HG03378 (cell line): Measurements from ENCODE around the gene CLIP2.
"Not testable (repeated sequence)": the region's sequence is repeated elsewhere in the genome, so short reads cannot be mapped to it uniquely, and the experiment has no call there.

ENCODE experiments used
- ATAC-seq: cut with Tn5 transposase; IDR thresholded peaks from one replicate; pipeline ENCODE4 v1.9.1; 2021; ENCODE audit warnings: mild to moderate bottlenecking, moderate library complexity; ENCODE audit not compliant: unreplicated experiment

Gene CLIP2

GRCh38 chr7:74364061-74364460 is 74.9 kb downstream of the CLIP2 start:
- ATAC-seq, result no peak

- no peak for ATAC-seq
Measured at GRCh38 chr7:74365322-74366022, 76.3 kb downstream of the CLIP2 start.

- no peak for ATAC-seq
Measured at GRCh38 chr7:74371381-74372341, 82.5 kb downstream of the CLIP2 start.

- no peak for ATAC-seq
Measured at GRCh38 chr7:74372511-74373111, 83.4 kb downstream of the CLIP2 start.

- ATAC-seq, result no peak
Measured at GRCh38 chr7:74373536-74373935, 84.3 kb downstream of the CLIP2 start.

DNA sequence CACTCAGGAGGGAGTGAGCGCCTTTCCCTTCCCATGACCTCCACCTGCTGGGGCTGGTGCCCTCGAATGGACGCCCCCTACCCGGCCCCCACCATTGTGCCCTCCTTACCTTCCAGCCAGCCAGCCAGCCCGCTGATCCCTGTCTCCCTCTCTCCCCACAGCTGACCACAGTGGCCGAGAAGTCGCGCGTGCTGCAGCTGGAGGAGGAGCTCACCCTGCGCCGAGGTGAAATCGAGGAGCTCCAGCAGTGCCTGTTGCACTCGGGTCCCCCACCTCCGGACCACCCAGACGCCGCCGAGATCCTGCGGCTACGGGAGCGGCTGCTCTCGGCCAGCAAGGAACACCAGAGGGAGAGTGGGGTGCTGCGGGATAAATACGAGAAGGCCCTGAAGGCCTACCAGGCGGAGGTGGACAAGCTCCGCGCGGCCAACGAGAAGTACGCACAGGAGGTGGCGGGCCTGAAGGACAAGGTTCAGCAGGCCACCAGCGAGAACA is 86.6 kb downstream of the CLIP2 start:
- no peak for ATAC-seq

- ATAC-seq, result no peak
Measured at GRCh38 chr7:74376256-74377036, 87.2 kb downstream of the CLIP2 start.

DNA sequence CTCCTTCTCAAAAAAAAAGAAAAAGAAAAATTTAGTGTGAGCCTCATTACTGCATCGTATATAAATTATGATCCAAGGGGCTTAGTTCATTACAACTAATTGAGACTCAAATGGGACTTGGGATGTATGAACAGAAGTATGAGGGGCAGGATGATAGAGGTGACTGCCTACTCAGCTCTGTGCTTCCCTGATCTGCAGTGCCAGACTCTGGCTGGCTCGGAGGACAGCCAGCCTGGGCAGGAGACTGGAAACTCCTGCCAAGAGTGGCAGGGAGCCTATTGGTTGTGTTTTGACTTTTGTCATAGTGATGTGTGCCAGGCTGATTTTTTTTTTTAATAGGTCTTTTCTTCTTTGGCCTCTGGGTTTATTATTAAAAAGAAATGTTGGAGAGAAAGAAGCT is 90.7 kb downstream of the CLIP2 start:
- no peak for ATAC-seq

DNA sequence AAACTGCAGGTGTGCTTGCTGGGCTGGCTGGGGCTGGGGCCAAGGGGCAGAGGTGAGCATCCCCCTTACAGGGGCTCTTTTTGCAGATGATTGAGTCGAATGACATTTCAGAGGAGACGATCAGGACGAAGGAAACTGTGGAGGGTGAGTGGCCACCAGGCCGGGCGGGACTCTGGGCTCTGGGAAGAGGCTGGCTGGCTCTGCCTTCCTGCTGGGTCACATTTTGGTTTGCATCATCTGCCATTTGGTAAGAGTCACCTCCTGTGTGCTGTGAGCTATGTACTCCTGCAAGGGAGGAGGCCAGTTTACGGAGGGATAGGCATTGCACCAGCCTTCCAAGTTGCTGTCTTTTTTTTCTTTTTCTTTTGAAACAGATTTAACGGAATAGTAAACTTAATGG is 91.5 kb downstream of the CLIP2 start:
- no peak for ATAC-seq

DNA sequence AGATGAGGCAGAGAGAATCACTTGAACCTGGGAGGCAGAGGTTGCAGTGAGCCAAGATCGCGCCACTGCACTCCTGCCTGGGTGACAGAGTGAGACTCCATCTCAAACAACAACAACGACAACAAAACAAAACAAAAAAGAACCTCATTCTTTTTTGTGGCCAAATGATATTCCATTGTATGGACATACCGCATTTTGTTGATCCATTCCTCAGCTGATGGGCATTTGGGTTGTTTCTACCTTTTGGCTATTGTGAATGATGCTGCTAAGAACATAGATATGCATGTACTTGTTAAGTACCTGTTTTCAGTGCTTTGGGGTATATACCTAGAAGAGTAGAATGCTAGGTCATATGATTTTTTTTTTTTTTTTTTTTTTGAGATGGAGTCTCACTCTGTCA is 94.9 kb downstream of the CLIP2 start:
- ATAC-seq, result not testable (repeated sequence)

DNA sequence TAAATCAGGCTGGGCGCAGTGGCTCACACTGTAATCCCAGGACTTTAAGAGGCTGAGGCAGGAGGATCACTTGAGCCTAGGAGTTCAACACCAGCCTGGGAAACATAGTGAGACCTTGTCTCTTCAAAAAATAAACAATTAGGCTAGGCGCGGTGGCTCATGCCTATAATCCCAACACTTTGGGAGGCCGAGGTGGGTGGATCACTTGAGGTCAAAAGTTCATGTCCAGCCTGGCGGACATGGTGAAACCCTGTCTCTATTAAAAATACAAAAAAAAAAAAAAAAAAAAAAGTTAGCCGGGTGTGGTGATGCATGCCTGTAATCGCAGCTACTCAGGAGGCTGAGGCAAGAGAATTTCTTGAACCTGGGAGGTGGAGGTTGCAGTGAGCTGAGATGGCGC is 95.6 kb downstream of the CLIP2 start:
- ATAC-seq, result not testable (repeated sequence)

DNA sequence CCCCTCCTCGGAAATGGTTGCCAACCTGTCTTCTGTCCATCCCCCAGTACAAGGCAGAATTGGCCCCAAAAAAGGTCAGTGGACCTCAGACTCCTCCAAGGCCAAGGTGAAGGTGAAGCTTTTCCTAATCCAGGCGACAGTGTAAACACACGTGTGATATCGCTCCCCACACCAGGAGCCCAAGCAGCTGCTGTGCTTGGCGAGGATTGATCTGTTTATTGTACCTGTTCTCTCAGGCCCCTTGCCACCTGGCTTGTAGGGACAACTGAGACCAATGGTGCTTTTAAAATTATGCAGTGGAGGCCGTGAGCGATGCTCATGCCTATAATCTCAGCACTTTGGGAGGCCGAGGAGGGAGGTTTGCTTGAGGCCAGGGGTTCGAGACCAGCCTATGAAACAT is 98.4 kb downstream of the CLIP2 start:
- no peak for ATAC-seq

DNA sequence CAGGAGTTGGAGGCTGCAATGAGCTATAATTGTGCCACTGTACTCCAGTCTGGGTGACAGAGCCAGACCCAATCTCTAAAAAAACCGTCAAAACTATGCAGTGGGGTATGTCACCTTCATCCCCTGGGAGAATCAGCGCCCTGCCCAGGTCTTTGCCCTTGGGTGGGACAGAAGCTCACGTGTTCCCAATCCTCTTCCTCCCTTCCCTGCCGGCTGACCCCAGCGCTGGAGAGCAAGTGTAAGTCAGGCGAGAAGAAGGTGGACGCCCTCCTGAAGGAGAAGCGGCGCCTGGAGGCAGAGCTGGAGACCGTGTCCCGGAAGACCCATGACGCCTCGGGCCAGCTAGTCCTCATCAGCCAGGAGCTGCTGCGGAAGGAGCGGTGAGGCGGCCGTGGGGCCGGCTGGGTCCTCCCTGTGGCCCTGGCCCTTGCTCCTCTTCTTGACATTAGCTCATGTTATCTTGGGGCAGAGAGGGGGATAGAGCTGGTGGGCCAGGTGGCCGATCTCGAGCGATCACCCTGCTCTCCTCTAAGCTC is 99.7 kb downstream of the CLIP2 start:
- ATAC-seq, result no peak

DNA sequence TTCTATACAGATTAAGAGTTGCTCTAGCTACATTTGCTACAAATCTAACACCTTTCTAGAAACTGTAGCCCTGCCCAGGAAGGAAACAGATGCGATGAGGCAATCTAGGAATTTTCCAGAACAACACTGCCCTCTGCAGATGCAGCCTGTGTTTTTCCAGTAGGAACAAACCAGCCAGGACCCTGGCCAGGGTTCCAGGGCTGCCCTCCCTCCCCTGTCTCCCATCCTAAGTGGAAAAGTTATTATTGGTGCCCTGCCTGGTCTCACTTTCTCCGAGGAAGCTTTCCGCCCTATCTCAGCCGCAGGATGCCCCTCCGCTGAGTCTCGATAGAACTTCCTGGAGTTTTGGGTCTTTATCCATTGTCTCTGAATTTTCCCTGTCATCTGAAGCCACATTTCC is 104.5 kb downstream of the CLIP2 start:
- ATAC-seq, result not testable (repeated sequence)

GRCh38 chr7:74394601-74395000 is 105.4 kb downstream of the CLIP2 start:
- not testable (repeated sequence) for ATAC-seq

DNA sequence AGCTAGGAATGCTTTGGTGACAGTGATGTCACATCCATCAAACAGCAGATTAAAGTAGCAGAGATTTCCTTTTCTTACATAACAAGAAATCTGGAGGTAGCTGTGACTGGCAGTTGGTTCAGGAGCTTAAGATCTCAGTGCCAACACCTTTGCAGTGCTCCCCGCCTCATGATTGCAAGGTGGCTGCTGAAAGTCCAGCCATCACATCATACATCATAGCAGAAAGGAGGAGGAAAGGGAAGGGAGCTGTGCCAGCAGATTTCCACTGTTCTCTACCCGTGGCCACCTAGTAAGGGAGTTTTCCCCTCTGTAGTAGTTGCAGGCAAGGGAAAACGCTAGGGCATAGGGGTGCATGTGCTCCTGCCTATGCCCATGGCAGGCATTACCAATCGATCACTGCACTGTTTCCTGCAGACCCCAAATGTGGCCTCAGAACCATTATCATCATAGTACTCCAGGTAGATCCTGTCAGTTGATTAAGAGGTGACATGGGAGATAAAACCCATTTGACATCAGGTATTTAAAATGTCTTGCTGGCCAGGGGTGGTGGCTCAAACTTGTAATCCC is 106.6 kb downstream of the CLIP2 start:
- ATAC-seq, result no peak

GRCh38 chr7:74396993-74397392 is 107.8 kb downstream of the CLIP2 start:
- no peak for ATAC-seq

DNA sequence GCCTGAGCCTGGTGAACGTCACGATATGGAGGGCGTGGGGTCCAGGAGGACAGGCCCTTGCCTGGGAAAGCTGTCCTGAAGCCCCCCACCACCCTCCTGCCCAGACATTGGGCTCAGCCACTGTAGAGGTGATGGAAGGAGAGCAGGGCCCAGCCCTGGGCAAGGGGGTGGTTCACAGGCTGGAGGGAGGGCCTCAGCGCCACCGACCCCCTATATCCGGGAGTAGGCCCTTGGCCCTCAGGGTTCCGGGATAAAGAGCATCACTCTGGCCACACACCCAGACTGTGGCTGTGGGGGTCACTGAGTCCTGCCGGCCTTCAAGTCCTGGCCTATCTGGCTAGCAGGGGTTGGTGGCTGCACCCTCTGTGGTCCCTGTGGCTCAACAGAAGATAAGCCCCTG is 109.2 kb downstream of the CLIP2 start:
- ATAC-seq, result no peak

DNA sequence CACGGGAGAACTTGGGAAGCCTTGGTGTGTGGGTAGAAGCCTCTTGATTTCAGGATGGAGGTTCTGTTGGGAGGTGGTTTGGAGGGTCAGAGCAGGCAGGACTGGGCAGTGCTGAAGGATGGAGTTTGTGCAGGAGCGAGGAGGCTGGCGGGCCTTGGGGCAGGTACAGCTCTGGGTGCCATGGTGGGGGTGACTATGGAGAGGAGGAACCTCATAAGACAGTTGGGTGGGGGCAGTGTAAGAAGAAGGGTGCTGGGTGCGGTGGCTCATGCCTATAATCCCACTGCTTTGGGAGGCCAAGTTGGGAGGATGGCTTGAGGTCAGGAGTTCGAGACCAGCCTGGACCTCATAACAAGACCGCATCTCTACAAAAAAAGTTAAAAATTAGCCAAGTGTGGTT is 109.8 kb downstream of the CLIP2 start:
- ATAC-seq, result no peak
